ENCODE measurements around the gene UNC13D.
A peak's percentile ranks its signal among the peaks of the same experiment; 100 is the strongest.

Gene UNC13D

DNA sequence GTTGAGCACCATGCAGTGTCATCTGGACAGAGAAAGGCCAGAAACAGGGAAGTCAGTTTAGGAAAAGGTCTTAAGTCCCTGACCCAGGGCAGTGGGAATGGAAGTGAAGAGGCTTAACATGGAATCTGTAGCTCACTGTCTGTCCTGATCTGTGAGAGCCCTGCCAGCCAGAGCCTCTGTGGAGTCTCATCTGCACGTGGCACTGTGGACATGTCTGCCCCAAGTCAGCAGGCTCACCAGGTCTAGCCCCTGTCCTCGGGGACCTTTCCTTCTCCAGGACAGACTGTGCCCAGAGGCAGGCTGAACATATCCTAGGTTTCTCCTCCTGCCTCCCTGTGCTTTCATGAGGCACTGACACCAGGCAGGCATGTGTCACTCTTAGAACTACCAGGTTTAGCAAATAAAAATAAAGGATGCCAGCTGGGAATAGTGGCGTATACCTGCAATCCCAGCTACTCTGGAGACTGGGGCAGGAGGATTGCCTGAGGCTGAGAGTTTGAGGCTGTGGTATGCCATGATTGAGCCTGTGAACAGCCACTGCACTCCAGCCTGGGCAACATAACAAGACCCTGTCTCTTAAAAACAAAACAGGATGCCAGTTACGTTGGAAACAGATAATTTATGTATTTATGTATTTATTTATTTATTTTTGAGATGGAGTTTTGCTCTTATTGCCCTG, 37.2 kb downstream of the UNC13D start:
- DNase-seq (ENCODE audit: insufficient read length, low spot score), result no peak
- no peak for FAIRE-seq
- TF ChIP-seq POLR2A (IDR thresholded peaks at IDR 0.05; ENCODE audit: low read depth, low read length), result no peak
- no peak for TF ChIP-seq POU2F2 (IDR thresholded peaks at IDR 0.05; ENCODE audit: low read depth, low read length)

DNA sequence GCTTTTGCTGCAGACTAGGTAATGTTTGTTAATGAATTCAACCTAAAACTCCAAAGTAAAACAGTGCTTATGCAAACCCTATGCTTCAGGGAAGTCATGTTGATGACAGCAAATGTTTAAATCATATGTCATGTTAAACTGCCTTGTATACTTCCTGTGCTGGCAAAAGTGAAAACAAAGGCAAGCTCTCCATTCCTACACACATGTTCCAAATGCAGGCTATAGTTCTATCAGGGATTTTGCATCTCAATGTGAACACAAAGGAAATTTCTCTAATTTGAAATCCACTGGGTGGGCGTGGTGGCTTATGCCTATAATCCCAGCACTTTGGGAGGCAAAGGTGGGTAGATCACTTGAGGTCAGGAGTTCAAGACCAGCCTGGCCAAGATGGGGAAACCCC, 40.3 kb downstream of the UNC13D start:
- FAIRE-seq, result no peak
- no peak for DNase-seq (ENCODE audit: insufficient read length, low spot score)
- TF ChIP-seq POU2F2 (IDR thresholded peaks at IDR 0.05; ENCODE audit: low read depth, low read length) (no peak), TAF1 (IDR thresholded peaks at IDR 0.05; ENCODE audit: low read depth, low read length) (no peak), PAX5 (IDR thresholded peaks at IDR 0.05; ENCODE audit: insufficient read depth, low read length, severe bottlenecking) (no peak), POLR2A (IDR thresholded peaks at IDR 0.05; ENCODE audit: low read depth, low read length) (no peak), POLR2AphosphoS5 (IDR thresholded peaks at IDR 0.05; ENCODE audit: low read depth, low read length) (no peak), SPI1 (IDR thresholded peaks at IDR 0.05; ENCODE audit: low read depth, low read length) (no peak)

DNA sequence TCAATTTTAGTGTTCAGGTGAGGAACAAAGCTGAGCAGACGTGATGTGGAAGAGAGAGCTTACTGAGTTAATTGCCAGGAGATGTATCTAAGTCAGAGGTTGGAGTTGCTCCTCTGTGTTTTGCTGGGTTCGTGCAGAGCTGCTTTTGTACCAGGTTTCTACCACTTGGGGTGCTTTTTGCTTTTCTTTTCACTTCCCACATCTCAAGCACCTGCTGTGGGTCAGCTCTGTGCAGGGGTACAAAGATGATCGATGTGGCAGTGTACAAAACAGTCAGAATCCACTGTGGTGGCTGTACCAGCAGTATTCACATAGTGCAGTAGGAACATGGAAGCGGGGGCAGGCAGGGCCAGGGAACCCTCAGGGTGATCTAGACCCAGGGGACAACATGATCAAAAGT, 44.8 kb downstream of the UNC13D start:
- no peak for DNase-seq (ENCODE audit: insufficient read length, low spot score)
- no peak for FAIRE-seq
- TF ChIP-seq SPI1 (IDR thresholded peaks at IDR 0.05; ENCODE audit: low read depth, low read length) (peak; percentile 71), POU2F2 (IDR thresholded peaks at IDR 0.05; ENCODE audit: low read depth, low read length) (no peak)

GRCh38 chr17:75795820-75796607, 48.2 kb downstream of the UNC13D start:
- DNase-seq (ENCODE audit: insufficient read length, low spot score), result no peak
- no peak for TF ChIP-seq POLR2AphosphoS5 (IDR thresholded peaks at IDR 0.05; ENCODE audit: low read depth, low read length)
- no peak for TF ChIP-seq PAX5 (IDR thresholded peaks at IDR 0.05; ENCODE audit: insufficient read depth, low read length, severe bottlenecking)
- TF ChIP-seq POU2F2 (IDR thresholded peaks at IDR 0.05; ENCODE audit: low read depth, low read length), result no peak
- TF ChIP-seq TAF1 (IDR thresholded peaks at IDR 0.05; ENCODE audit: low read depth, low read length), result no peak
- no peak for TF ChIP-seq SPI1 (IDR thresholded peaks at IDR 0.05; ENCODE audit: low read depth, low read length)
- no peak for TF ChIP-seq POLR2A (IDR thresholded peaks at IDR 0.05; ENCODE audit: low read depth, low read length)
- FAIRE-seq, result no peak

DNA sequence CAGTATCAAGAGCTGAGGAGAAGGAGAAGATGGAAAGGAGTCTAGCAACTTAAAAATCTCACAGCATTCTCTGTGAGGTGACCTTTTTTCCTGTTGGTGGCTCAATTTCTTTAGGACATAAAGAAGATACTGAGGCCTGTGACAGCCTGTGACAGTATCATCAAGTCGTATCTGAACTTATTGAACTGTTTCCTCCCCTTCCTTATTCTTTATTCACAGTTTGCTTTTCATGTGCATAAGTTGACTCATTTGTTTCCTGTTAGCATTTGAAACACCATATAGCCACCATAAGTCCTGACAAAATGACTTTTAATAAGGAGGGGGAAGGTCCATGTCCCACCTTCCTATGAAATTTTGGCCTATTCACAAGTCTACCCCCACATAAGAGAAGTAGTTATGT, 50.7 kb downstream of the UNC13D start:
- no peak for DNase-seq (ENCODE audit: insufficient read length, low spot score)
- no peak for FAIRE-seq
- no peak for TF ChIP-seq POLR2A (IDR thresholded peaks at IDR 0.05; ENCODE audit: low read depth, low read length)
- TF ChIP-seq SPI1 (IDR thresholded peaks at IDR 0.05; ENCODE audit: low read depth, low read length), result no peak
- TF ChIP-seq TAF1 (IDR thresholded peaks at IDR 0.05; ENCODE audit: low read depth, low read length), result no peak
- TF ChIP-seq PAX5 (IDR thresholded peaks at IDR 0.05; ENCODE audit: insufficient read depth, low read length, severe bottlenecking), result no peak
- no peak for TF ChIP-seq POU2F2 (IDR thresholded peaks at IDR 0.05; ENCODE audit: low read depth, low read length)
- TF ChIP-seq POLR2AphosphoS5 (IDR thresholded peaks at IDR 0.05; ENCODE audit: low read depth, low read length), result no peak

- no peak for FAIRE-seq
- no peak for TF ChIP-seq SPI1 (IDR thresholded peaks at IDR 0.05; ENCODE audit: low read depth, low read length)
- no peak for TF ChIP-seq TAF1 (IDR thresholded peaks at IDR 0.05; ENCODE audit: low read depth, low read length)
- no peak for TF ChIP-seq PAX5 (IDR thresholded peaks at IDR 0.05; ENCODE audit: insufficient read depth, low read length, severe bottlenecking)
- no peak for TF ChIP-seq POLR2A (IDR thresholded peaks at IDR 0.05; ENCODE audit: low read depth, low read length)
- no peak for TF ChIP-seq POLR2AphosphoS5 (IDR thresholded peaks at IDR 0.05; ENCODE audit: low read depth, low read length)
- no peak for TF ChIP-seq POU2F2 (IDR thresholded peaks at IDR 0.05; ENCODE audit: low read depth, low read length)
- no peak for DNase-seq (ENCODE audit: insufficient read length, low spot score)
Observed at GRCh38 chr17:75791254-75791653, 53.0 kb downstream of the UNC13D start.

DNA sequence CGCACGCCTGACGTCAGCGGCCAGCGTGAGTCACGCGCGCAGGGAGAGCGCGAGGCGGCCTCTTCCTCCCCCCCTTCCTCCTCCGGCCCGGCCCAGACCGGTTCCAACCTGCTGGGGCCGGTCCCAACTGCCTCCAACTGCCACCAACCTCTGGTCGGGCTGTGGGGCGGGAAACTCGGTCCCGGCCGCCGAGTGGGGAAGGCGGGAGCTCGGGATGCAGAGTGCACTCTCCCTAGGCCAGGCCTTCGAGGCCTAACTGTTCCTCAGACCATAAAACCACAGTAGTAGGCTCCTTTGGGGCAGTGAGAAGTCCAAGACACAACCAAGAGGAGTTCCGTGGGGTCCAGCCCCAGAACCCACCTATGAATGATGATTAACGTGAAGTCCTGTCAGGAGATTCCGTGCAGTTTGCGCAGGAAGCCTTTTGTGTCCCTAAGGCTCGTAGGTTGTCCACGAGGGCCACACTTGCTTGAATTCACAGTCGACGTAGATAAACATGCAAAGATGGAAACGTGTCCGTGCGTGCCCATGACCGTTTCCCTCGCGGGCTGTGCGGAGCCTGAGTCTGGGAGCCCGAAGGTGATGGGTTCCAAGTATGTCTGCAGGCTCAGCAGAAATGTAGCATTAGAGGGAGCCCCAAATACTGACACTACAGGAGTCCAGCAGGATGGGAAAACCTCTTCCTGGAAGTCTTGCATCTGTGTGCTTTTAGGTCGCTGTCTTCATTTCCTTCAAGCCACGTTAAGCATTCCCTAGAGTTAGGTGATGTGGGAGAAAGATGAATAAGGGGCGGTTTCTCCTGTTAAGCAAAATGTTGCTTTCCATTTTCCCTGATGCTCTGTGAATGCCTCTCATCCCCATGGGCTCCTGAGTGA, 59.0 kb downstream of the UNC13D start:
- no peak for DNase-seq (ENCODE audit: insufficient read length, low spot score)
- TF ChIP-seq TAF1 (IDR thresholded peaks at IDR 0.05; ENCODE audit: low read depth, low read length) (peak; percentile 68), POLR2A (IDR thresholded peaks at IDR 0.05; ENCODE audit: low read depth, low read length) (peak; percentile 79), POLR2AphosphoS5 (IDR thresholded peaks at IDR 0.05; ENCODE audit: low read depth, low read length) (peak; percentile 90), SPI1 (IDR thresholded peaks at IDR 0.05; ENCODE audit: low read depth, low read length) (peak; percentile 48), POU2F2 (IDR thresholded peaks at IDR 0.05; ENCODE audit: low read depth, low read length) (peak; percentile 19), PAX5 (IDR thresholded peaks at IDR 0.05; ENCODE audit: insufficient read depth, low read length, severe bottlenecking) (no peak)
- no peak for FAIRE-seq

DNA sequence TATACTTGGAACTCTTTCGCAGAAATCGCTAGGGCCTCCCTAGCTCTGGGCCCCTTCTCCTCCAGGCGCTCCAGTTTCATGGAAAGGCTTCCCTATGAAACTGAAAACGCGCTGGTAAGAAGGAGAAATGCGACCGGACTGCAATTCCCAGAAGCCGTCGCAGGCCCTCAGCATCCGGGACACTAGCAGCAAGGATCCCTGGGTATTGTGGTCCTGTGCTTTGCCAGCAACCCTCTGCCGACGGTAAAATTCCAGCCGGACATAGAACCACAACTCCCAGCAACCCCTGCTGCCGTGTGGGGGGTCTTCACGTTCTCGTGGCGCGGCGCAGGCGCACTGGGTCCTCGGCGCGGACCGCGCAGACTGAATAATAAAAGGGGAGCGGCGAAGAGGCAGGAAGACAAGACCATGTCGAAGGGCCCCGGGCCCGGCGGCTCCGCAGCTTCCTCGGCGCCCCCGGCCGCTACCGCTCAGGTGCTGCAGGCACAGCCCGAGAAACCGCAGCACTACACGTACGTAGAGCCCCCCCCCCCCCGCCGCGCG, 59.7 kb downstream of the UNC13D start, which contains the start of gene UNK:
TSS of gene UNK (plus strand) at position 334 of the 543 bp plus-strand sequence. CDS start at position 409, 75 bp downstream.
- DNase-seq (ENCODE audit: insufficient read length, low spot score) (peak; percentile 81), FAIRE-seq (peak; percentile 97)
- peak; percentile 34; the same call in 1 of the 2 replicates for TF ChIP-seq POU2F2 (IDR thresholded peaks at IDR 0.05; ENCODE audit: low read depth, low read length)
- no peak; the same call in 1 of the 2 replicates for TF ChIP-seq SPI1 (IDR thresholded peaks at IDR 0.05; ENCODE audit: low read depth, low read length)

DNA sequence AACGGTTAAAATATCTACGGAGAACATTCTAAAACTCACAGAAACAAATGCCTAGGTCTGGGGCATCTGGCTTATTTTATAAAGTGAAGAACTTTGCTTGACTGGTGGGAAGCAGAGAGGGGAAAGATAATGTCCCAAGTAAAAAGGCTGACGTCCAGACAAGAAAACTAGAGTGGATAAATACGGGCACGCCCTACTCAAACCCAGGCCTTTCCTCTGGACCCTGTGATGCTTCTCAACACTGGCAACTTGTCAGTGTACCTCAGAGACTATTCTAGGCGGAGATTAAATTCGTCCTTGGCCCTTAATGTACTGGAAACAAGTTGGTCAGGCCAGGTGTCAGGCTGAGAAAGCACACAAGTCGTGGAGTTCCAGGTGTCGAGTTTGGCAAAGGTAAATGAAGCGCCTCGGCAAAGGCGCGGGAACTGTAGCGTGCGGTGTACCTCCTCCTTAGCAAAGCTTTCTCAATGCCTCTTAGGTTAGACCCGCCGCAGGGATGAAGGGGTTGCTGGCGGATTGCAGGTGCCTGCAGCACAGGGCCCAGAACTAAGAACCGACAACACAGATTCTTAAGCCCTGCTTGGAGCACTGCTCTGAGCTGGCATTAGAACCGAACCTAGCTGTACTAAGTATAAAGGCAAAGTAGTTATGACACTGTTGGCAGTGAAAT, 60.3 kb downstream of the UNC13D start:
- TF ChIP-seq POLR2A (IDR thresholded peaks at IDR 0.05; ENCODE audit: low read depth, low read length) (no peak), SPI1 (IDR thresholded peaks at IDR 0.05; ENCODE audit: low read depth, low read length) (no peak)
- DNase-seq (ENCODE audit: insufficient read length, low spot score) (no peak), FAIRE-seq (no peak)
